ENCODE results near the gene FNIP1.

The FNIP1 gene

GRCh38 chr5:131641494-131641893 is 155.3 kb downstream of the FNIP1 start:
- no CpG with 5 or more reads among the region's 1 CpG for WGBS (ENCODE audit: insufficient coverage, insufficient read length)
- Histone ChIP-seq H3K4me1 (ENCODE audit: control insufficient read depth, insufficient read depth, low read length) (no peaks in the 10 kb centered on the region), H3K27me3 (ENCODE audit: control insufficient read depth, insufficient read depth, low read length) (no peaks in the 10 kb centered on the region), H3K36me3 (ENCODE audit: control insufficient read depth, insufficient read depth, low read length) (no peaks in the 10 kb centered on the region), H3K4me3 (ENCODE audit: low read length) (no peak overlapping the region), H3K9me3 (ENCODE audit: control insufficient read depth, insufficient read depth, low read length) (no peaks in the 10 kb centered on the region), H3K27ac (ENCODE audit: low read length) (no peak overlapping the region)
- no peak for DNase-seq (ENCODE audit: low read depth, low spot score)

GRCh38 chr5:131640043-131640856 is 156.6 kb downstream of the FNIP1 start:
- DNase-seq (ENCODE audit: low read depth, low spot score) = no peak
- no peaks in the 10 kb centered on the region for H3K9me3 ChIP-seq (ENCODE audit: control insufficient read depth, insufficient read depth, low read length)
- no peaks in the 10 kb centered on the region for H3K27me3 ChIP-seq (ENCODE audit: control insufficient read depth, insufficient read depth, low read length)
- 100% methylated on average over 1 of the region's 5 CpGs for WGBS (ENCODE audit: insufficient coverage, insufficient read length)
- H3K4me3 ChIP-seq (ENCODE audit: low read length) = no peak overlapping the region
- H3K27ac ChIP-seq (ENCODE audit: low read length) = no peak overlapping the region
- no peaks in the 10 kb centered on the region for H3K4me1 ChIP-seq (ENCODE audit: control insufficient read depth, insufficient read depth, low read length)
- H3K36me3 ChIP-seq (ENCODE audit: control insufficient read depth, insufficient read depth, low read length) = no peaks in the 10 kb centered on the region

GRCh38 chr5:131639148-131639547 is 157.7 kb downstream of the FNIP1 start:
- no peak for DNase-seq (ENCODE audit: low read depth, low spot score)
- H3K9me3 ChIP-seq (ENCODE audit: control insufficient read depth, insufficient read depth, low read length) = no peaks in the 10 kb centered on the region
- H3K27me3 ChIP-seq (ENCODE audit: control insufficient read depth, insufficient read depth, low read length) = no peaks in the 10 kb centered on the region
- H3K27ac ChIP-seq (ENCODE audit: low read length) = no peak overlapping the region
- no peaks in the 10 kb centered on the region for H3K4me1 ChIP-seq (ENCODE audit: control insufficient read depth, insufficient read depth, low read length)
- H3K36me3 ChIP-seq (ENCODE audit: control insufficient read depth, insufficient read depth, low read length) = no peaks in the 10 kb centered on the region
- no peak overlapping the region for H3K4me3 ChIP-seq (ENCODE audit: low read length)

- DNase-seq (ENCODE audit: low read depth, low spot score) = no peak
- H3K27ac ChIP-seq (ENCODE audit: low read length) = no peak overlapping the region
- H3K9me3 ChIP-seq (ENCODE audit: control insufficient read depth, insufficient read depth, low read length) = no peaks in the 10 kb centered on the region
- H3K27me3 ChIP-seq (ENCODE audit: control insufficient read depth, insufficient read depth, low read length) = no peaks in the 10 kb centered on the region
- no CpG with 5 or more reads among the region's 4 CpGs for WGBS (ENCODE audit: insufficient coverage, insufficient read length)
- no peaks in the 10 kb centered on the region for H3K36me3 ChIP-seq (ENCODE audit: control insufficient read depth, insufficient read depth, low read length)
- H3K4me3 ChIP-seq (ENCODE audit: low read length) = no peak overlapping the region
- H3K4me1 ChIP-seq (ENCODE audit: control insufficient read depth, insufficient read depth, low read length) = no peaks in the 10 kb centered on the region
These were observed 159.1 kb downstream of the FNIP1 start for GRCh38 chr5:131637694-131638093.

GRCh38 chr5:131635684-131636572 is 160.9 kb downstream of the FNIP1 start:
- peak overlapping the region; percentile 79; the same call in 1 of the 2 replicates for H3K4me3 ChIP-seq (ENCODE audit: low read length)
- no peaks in the 10 kb centered on the region for H3K4me1 ChIP-seq (ENCODE audit: control insufficient read depth, insufficient read depth, low read length)
- no peaks in the 10 kb centered on the region for H3K36me3 ChIP-seq (ENCODE audit: control insufficient read depth, insufficient read depth, low read length)
- no peaks in the 10 kb centered on the region for H3K27me3 ChIP-seq (ENCODE audit: control insufficient read depth, insufficient read depth, low read length)
- no peaks in the 10 kb centered on the region for H3K9me3 ChIP-seq (ENCODE audit: control insufficient read depth, insufficient read depth, low read length)
- H3K27ac ChIP-seq (ENCODE audit: low read length) = peak overlapping the region; percentile 71
- no CpG with 5 or more reads among the region's 24 CpGs for WGBS (ENCODE audit: insufficient coverage, insufficient read length)
- no peak for DNase-seq (ENCODE audit: low read depth, low spot score)

GRCh38 chr5:131634996-131635683 is 161.7 kb downstream of the FNIP1 start, which contains the start of gene RAPGEF6:
Gene RAPGEF6 (minus strand): TSS chr5:131635229. CDS start chr5:131635030, 199 bp downstream.
- H3K4me3 ChIP-seq (ENCODE audit: low read length) = peak within 1 kb of the TSS; percentile 79
- H3K4me1 ChIP-seq (ENCODE audit: control insufficient read depth, insufficient read depth, low read length) = no peaks in the 10 kb centered on the region
- no peaks in the 10 kb centered on the region for H3K27me3 ChIP-seq (ENCODE audit: control insufficient read depth, insufficient read depth, low read length)
- no peaks in the 10 kb centered on the region for H3K36me3 ChIP-seq (ENCODE audit: control insufficient read depth, insufficient read depth, low read length)
- peak within 1 kb of the TSS; percentile 71 for H3K27ac ChIP-seq (ENCODE audit: low read length)
- no peaks in the 10 kb centered on the region for H3K9me3 ChIP-seq (ENCODE audit: control insufficient read depth, insufficient read depth, low read length)
- DNase-seq (ENCODE audit: low read depth, low spot score) = peak; percentile 97
- WGBS (ENCODE audit: insufficient coverage, insufficient read length) = no CpG with 5 or more reads among the region's 55 CpGs

GRCh38 chr5:131634666-131634995 is 162.2 kb downstream of the FNIP1 start:
- peak; percentile 39 for DNase-seq (ENCODE audit: low read depth, low spot score)
- peak overlapping the region; percentile 79 for H3K4me3 ChIP-seq (ENCODE audit: low read length)
- H3K9me3 ChIP-seq (ENCODE audit: control insufficient read depth, insufficient read depth, low read length) = no peaks in the 10 kb centered on the region
- WGBS (ENCODE audit: insufficient coverage, insufficient read length) = no CpG with 5 or more reads among the region's 21 CpGs
- H3K36me3 ChIP-seq (ENCODE audit: control insufficient read depth, insufficient read depth, low read length) = no peaks in the 10 kb centered on the region
- no peaks in the 10 kb centered on the region for H3K27me3 ChIP-seq (ENCODE audit: control insufficient read depth, insufficient read depth, low read length)
- H3K27ac ChIP-seq (ENCODE audit: low read length) = no peak overlapping the region
- H3K4me1 ChIP-seq (ENCODE audit: control insufficient read depth, insufficient read depth, low read length) = no peaks in the 10 kb centered on the region

- no CpG with 5 or more reads among the region's 4 CpGs for WGBS (ENCODE audit: insufficient coverage, insufficient read length)
- Histone ChIP-seq H3K27ac (ENCODE audit: low read length) (no peak overlapping the region), H3K27me3 (ENCODE audit: control insufficient read depth, insufficient read depth, low read length) (no peaks in the 10 kb centered on the region), H3K4me1 (ENCODE audit: control insufficient read depth, insufficient read depth, low read length) (no peaks in the 10 kb centered on the region), H3K36me3 (ENCODE audit: control insufficient read depth, insufficient read depth, low read length) (no peaks in the 10 kb centered on the region), H3K9me3 (ENCODE audit: control insufficient read depth, insufficient read depth, low read length) (no peaks in the 10 kb centered on the region), H3K4me3 (ENCODE audit: low read length) (peak overlapping the region; percentile 79; the same call in 1 of the 2 replicates)
- no peak for DNase-seq (ENCODE audit: low read depth, low spot score)
These were observed 162.6 kb downstream of the FNIP1 start for GRCh38 chr5:131634238-131634637.

GRCh38 chr5:131633830-131634229 is 163.0 kb downstream of the FNIP1 start:
- DNase-seq (ENCODE audit: low read depth, low spot score) = no peak
- Histone ChIP-seq H3K4me1 (ENCODE audit: control insufficient read depth, insufficient read depth, low read length) (no peaks in the 10 kb centered on the region), H3K27me3 (ENCODE audit: control insufficient read depth, insufficient read depth, low read length) (no peaks in the 10 kb centered on the region), H3K9me3 (ENCODE audit: control insufficient read depth, insufficient read depth, low read length) (no peaks in the 10 kb centered on the region), H3K4me3 (ENCODE audit: low read length) (peak overlapping the region; percentile 10; the same call in 1 of the 2 replicates), H3K27ac (ENCODE audit: low read length) (no peak overlapping the region), H3K36me3 (ENCODE audit: control insufficient read depth, insufficient read depth, low read length) (no peaks in the 10 kb centered on the region)
- WGBS (ENCODE audit: insufficient coverage, insufficient read length) = no CpG with 5 or more reads among the region's 5 CpGs

GRCh38 chr5:131630963-131631350 is 165.9 kb downstream of the FNIP1 start:
- Histone ChIP-seq H3K36me3 (ENCODE audit: control insufficient read depth, insufficient read depth, low read length) (no peaks in the 10 kb centered on the region), H3K9me3 (ENCODE audit: control insufficient read depth, insufficient read depth, low read length) (no peaks in the 10 kb centered on the region), H3K4me3 (ENCODE audit: low read length) (no peak overlapping the region), H3K27me3 (ENCODE audit: control insufficient read depth, insufficient read depth, low read length) (no peaks in the 10 kb centered on the region), H3K27ac (ENCODE audit: low read length) (no peak overlapping the region), H3K4me1 (ENCODE audit: control insufficient read depth, insufficient read depth, low read length) (no peaks in the 10 kb centered on the region)
- no CpG with 5 or more reads among the region's 4 CpGs for WGBS (ENCODE audit: insufficient coverage, insufficient read length)
- no peak for DNase-seq (ENCODE audit: low read depth, low spot score)
